Heart left ventricle (tissue), 13 donors: ENCODE measurements around the gene USP53.

Experiments
- POLR2A ChIP-seq, 2 donors: fragments of 450-650 bp; IDR thresholded peaks; one replicate each; pipeline ENCODE4 v1.6.1; 2017; ENCODE audit warnings: antibody characterized with exemption in 2 of 2, mild to moderate bottlenecking in 2 of 2, moderate library complexity in 2 of 2
- TF ChIP-seq, protein P1 (sequence below), 12 donors: fragments of 200-600 bp; sonication (generic) in 4 of 12; IDR thresholded peaks; one replicate each; pipeline versions ENCODE4 v1.5.0 to v1.8.0; 2018 to 2022; ENCODE audit warnings: antibody characterized with exemption in 12 of 12, mild to moderate bottlenecking in 5 of 12
- donor health status: ischemic (EF 13 %, LVEDD 7.1; RV severe dilation, severe dysfunction).
- donor health status: DM: no; HTN: yes; CAD: no.
- donor health status: DM: no; HTN: no; CAD: no.
- donor health status: ischemic (EF 25% LVEDD 6.9; RV normal size, moderate dysfunction).
- donor health status: ischemic (EF 25% LVEDD 5.7; RV mildly dilated, moderate dysfunction).
- donor health status: ischemic (EF 35%, LVEDD 5.7; RV mildly dilated, moderate dysfunction).
- donor health status: nonischemic (EF 11% LVEDD 7.7; RV severe dilation, severe dysfunction).
- donor health status: DM: yes; HTN: yes; CAD: no.
- donor health status: PGD.
- donor health status: ischemic (EF 29% LVEDD 5.4; RV normal size, mild dysfunction).
- donor health status: nonischemic (EF 23%, LVEDD 6.1; RV moderate dilation, normal function).

DNA sequence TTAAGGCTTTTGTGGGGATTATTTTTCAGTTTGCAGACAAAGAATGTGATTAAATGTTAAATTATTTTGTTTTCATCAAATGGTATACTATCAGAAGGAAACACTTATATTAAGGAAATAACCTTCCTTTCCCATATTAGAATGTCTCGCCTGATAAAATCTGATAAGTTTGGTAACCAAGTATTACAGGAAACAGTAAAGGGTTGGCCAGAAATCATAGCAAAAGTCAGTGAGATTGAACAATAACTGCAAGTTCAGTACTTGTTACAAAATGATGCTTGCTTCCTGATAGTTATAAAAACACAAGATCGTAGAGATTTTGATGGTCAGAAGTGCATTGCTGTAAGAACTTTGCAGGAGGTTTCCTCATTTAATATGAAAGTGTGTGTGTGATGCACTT is 68.9 kb downstream of the USP53 start:
- TF ChIP-seq, protein P1, sequence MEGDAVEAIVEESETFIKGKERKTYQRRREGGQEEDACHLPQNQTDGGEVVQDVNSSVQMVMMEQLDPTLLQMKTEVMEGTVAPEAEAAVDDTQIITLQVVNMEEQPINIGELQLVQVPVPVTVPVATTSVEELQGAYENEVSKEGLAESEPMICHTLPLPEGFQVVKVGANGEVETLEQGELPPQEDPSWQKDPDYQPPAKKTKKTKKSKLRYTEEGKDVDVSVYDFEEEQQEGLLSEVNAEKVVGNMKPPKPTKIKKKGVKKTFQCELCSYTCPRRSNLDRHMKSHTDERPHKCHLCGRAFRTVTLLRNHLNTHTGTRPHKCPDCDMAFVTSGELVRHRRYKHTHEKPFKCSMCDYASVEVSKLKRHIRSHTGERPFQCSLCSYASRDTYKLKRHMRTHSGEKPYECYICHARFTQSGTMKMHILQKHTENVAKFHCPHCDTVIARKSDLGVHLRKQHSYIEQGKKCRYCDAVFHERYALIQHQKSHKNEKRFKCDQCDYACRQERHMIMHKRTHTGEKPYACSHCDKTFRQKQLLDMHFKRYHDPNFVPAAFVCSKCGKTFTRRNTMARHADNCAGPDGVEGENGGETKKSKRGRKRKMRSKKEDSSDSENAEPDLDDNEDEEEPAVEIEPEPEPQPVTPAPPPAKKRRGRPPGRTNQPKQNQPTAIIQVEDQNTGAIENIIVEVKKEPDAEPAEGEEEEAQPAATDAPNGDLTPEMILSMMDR (IDR thresholded peaks at IDR 0.05), result no peak
- no peak for TF ChIP-seq POLR2A (IDR thresholded peaks at IDR 0.05)
